B cell (primary cell): Measurements from ENCODE around the gene CXADR.

ENCODE experiments used
- CTCF ChIP-seq: fragments of 200-600 bp; IDR thresholded peaks from one replicate; pipeline ENCODE4 v1.8.0; 2022; ENCODE audit warnings: antibody characterized with exemption, mild to moderate bottlenecking
- EZH2 ChIP-seq: IDR thresholded peaks from 2 replicates; pipeline ENCODE4 v1.6.1; 2012; ENCODE audit warnings: borderline replicate concordance, low read depth, mild to moderate bottlenecking, moderate library complexity, low read length; ENCODE audit not compliant: insufficient read depth, poor library complexity, severe bottlenecking

DNA sequence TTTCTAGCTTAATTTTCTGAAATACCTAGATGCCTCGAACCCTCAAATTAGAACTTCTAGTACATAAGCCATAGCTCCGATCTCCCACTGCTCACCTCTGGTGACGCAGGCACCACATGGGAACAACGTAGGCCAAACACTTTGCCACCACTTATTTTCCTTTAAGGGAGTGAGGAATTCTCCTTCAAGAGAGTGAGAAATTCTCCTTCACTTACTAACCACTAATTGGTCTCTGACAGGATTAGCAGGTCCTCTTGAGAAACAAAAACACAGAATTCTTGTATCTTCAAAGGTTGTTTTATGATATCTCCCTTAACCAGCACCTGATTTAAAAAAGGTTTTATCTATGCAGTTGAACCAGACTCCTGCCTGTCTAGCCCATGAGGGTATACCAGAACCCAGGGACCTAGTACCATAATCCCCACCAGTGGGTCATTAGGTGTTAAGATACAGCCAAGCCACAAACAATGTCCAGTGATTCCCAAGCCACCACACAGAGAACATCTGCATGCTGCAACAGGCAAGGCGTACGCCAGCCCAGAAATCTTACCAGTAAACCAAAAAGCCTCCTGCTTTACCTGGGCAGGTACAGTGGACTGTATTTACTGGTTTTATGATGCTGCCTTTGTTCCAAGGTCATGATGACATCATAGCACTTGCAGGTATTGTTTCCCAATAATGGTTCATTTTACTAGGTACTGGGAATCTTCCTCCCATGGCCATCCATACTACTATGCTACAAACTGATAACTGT is 20.3 kb upstream of the CXADR start:
- no peak for TF ChIP-seq CTCF
- no peak for TF ChIP-seq EZH2
